ENCODE data around the gene PHC2.

GRCh38 chr1:33305016-33305415, 125.9 kb downstream of the PHC2 start:
- no peak for TF ChIP-seq EZH2phosphoT487 (IDR thresholded peaks at IDR 0.05; ENCODE audit: borderline replicate concordance, low read depth, low read length)
- TF ChIP-seq, protein P1, sequence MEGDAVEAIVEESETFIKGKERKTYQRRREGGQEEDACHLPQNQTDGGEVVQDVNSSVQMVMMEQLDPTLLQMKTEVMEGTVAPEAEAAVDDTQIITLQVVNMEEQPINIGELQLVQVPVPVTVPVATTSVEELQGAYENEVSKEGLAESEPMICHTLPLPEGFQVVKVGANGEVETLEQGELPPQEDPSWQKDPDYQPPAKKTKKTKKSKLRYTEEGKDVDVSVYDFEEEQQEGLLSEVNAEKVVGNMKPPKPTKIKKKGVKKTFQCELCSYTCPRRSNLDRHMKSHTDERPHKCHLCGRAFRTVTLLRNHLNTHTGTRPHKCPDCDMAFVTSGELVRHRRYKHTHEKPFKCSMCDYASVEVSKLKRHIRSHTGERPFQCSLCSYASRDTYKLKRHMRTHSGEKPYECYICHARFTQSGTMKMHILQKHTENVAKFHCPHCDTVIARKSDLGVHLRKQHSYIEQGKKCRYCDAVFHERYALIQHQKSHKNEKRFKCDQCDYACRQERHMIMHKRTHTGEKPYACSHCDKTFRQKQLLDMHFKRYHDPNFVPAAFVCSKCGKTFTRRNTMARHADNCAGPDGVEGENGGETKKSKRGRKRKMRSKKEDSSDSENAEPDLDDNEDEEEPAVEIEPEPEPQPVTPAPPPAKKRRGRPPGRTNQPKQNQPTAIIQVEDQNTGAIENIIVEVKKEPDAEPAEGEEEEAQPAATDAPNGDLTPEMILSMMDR (conservative IDR thresholded peaks at IDR 0.05; ENCODE audit: low read length) = no peak

Measured in OCI-LY7 (cell line).